ENCODE measurements around the gene CHRNE. TPM values are rescaled to one million over a fixed set of nuclear protein-coding genes. Genes with fewer than 3 reads are reported as not detected.
"Not testable (repeated sequence)": the region's sequence is repeated elsewhere in the genome, so short reads cannot be mapped to it uniquely, and the experiment has no call there.

The CHRNE gene
- total RNA-seq, 1 donor from 2014 or later: 0.27 TPM

DNA sequence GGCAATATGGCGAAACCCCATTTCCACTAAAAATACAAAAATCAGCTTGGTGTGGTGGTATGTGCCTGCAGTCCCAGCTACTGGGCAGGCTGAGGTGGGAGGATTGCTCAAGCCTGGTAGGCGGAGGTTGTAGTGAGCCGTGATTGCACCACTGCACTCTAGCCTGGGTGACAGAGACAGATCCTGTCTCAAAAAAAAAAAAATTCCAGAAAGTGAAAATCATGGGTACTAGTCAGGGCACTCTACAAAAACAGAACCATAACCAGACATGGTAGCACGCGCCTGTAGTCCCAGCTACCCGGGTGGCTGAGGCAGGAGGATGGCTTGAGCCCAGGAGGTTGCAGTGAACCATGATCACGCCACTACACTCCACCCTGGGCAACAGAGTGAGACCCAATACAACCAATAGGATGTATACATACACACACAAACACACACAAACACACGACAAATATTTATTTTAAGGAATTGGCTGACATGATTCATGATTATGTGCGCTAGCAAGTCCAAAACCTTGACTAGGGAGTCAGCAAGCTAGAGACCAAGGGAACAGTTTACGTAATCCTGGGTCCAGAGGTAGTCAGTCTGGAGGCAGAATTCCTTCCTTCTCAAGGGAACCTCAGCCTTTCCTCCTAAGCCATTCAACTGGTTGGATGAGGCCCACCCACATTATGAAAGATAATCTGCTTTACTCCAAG, 17.6 kb upstream of the CHRNE start:
- Mint-ChIP-seq H3K36me3 (no peaks in the 10 kb centered on the region), H3K27me3 (no peaks in the 10 kb centered on the region), H3K27ac (no peak overlapping the region), H3K4me1 (ENCODE audit: unreplicated experiment) (no peaks in the 10 kb centered on the region), H3K4me3 (no peak overlapping the region), H3K9me3 (no peaks in the 10 kb centered on the region)
- no peak for TF ChIP-seq CTCF (conservative IDR thresholded peaks at IDR 0.05)
- DNase-seq (ENCODE audit: extremely low spot score, unreplicated experiment): no peak

- no peak for DNase-seq (ENCODE audit: extremely low spot score, unreplicated experiment)
Observed at GRCh38 chr17:4919511-4920047, 16.7 kb upstream of the CHRNE start.

DNA sequence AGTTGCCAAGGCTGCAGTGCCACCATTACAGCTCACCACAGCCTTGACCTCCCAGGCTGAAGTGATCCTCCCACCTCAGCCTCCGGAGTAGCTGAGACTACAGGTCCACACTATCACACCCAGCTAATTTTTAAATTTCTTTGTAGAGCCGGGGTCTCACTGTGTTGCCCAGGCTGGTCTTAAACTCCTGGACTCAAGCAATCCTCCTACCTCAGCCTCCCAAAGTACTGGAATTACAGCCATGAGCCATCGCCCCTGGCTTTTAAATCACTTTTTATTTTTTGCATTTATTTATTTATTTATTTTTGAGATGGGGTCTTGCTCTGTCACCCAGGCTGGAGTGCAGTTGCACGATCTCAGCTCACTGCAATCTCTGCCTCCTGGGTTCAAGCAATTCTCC, 11.7 kb upstream of the CHRNE start:
- not testable (repeated sequence) for H3K9me3 Mint-ChIP-seq; H3K4me1 Mint-ChIP-seq (ENCODE audit: unreplicated experiment); H3K4me3 Mint-ChIP-seq; H3K27ac Mint-ChIP-seq; H3K27me3 Mint-ChIP-seq; H3K36me3 Mint-ChIP-seq; DNase-seq (ENCODE audit: extremely low spot score, unreplicated experiment)

More at GRCh38 chr17:4919511-4920047, 16.7 kb upstream of the CHRNE start:
- no peaks in the 10 kb centered on the region for H3K27me3 Mint-ChIP-seq
- H3K4me1 Mint-ChIP-seq (ENCODE audit: unreplicated experiment): no peaks in the 10 kb centered on the region
- H3K27ac Mint-ChIP-seq: no peak overlapping the region
- no peaks in the 10 kb centered on the region for H3K9me3 Mint-ChIP-seq
- no peak for TF ChIP-seq CTCF (conservative IDR thresholded peaks at IDR 0.05)
- H3K36me3 Mint-ChIP-seq: no peaks in the 10 kb centered on the region
- H3K4me3 Mint-ChIP-seq: no peak overlapping the region

DNA sequence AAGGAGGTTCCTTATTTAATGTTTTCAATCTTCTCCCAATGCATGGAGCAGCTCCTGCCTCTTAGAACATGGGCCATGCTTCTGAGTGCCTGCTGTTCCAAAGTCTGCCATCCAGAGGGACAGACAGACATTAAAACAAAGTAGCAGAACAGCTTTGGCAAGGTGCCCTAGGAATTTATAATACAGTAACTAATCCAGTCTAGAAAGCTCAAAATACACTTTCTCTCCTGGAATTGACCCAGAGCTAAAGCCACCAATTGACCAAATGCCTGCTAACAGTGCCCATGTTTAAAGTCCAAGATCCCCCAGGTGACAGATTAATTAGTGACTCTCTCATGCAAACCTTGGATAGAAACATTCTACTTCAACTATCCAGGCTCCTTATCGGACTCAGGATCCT, 11.1 kb upstream of the CHRNE start:
- H3K9me3 Mint-ChIP-seq: no peaks in the 10 kb centered on the region
- peak overlapping the region; percentile 18 for H3K27ac Mint-ChIP-seq
- H3K36me3 Mint-ChIP-seq: no peaks in the 10 kb centered on the region
- no peak for TF ChIP-seq CTCF (conservative IDR thresholded peaks at IDR 0.05)
- peaks cover 5% of the 10 kb centered on the region for H3K4me1 Mint-ChIP-seq (ENCODE audit: unreplicated experiment)
- no peaks in the 10 kb centered on the region for H3K27me3 Mint-ChIP-seq
- no peak overlapping the region for H3K4me3 Mint-ChIP-seq
- DNase-seq (ENCODE audit: extremely low spot score, unreplicated experiment): no peak

DNA sequence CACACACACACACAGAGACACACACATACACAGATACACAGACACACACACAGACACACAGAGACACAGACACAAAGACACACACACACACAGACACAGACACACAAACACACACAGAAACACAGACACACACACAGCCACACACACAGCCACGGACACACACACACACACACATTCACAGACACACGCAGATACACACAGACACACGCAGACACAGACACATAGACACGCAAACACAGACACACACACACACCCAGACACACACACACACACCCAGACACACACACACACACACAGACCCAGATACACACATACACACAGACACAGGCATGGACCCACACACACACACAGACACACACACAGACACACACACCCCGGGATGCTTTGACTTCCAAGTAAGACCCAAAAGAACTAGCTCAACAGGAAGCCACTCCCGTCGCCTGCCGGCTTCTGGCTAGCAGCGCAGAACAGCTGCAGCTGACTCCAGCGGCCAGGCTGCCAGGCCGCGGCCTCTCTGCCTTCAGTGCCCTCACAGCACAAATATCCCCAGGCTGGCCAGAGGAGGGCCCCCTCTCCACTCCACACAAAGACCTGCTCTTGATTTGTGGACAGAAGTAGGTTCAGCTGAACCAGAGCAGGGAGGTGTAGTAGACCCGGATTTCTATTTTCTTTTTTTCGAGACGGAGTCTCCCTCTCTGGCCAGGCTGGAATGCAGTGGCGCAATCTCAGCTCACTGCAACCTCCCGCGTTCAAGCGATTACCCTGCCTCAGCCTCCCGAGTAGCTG, 6.0 kb upstream of the CHRNE start:
- Mint-ChIP-seq H3K4me1 (ENCODE audit: unreplicated experiment) (peaks cover 8% of the 10 kb centered on the region), H3K4me3 (no peak overlapping the region), H3K27me3 (peaks cover 4% of the 10 kb centered on the region), H3K9me3 (no peaks in the 10 kb centered on the region), H3K36me3 (no peaks in the 10 kb centered on the region), H3K27ac (no peak overlapping the region)
- peak; percentile 86 for TF ChIP-seq CTCF (conservative IDR thresholded peaks at IDR 0.05)
- peak; percentile 87 for DNase-seq (ENCODE audit: extremely low spot score, unreplicated experiment)

DNA sequence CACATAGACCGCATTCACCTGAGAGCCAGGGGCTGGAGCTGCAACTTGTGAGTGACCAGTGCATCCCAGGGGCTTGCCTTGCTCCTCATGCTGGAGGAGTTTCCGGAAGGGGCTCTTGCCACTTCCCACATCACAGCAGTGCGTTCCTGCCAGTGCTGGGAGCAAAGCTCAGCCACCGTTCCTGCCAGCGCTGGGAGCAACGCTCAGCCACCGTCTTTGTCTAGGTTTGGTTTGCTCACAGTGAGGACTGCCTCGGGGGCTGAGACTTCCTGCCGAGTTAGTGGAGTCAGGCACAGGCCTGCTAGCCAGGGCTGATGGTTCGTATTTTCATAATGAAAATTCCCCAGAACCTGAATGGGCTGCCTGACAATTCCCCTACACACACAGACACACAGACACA, 5.4 kb upstream of the CHRNE start:
- Mint-ChIP-seq H3K36me3 (peaks cover 3% of the 10 kb centered on the region), H3K27me3 (peaks cover 8% of the 10 kb centered on the region), H3K9me3 (no peaks in the 10 kb centered on the region), H3K4me1 (ENCODE audit: unreplicated experiment) (peaks cover 13% of the 10 kb centered on the region), H3K4me3 (no peak overlapping the region), H3K27ac (no peak overlapping the region)
- TF ChIP-seq CTCF (conservative IDR thresholded peaks at IDR 0.05): no peak
- DNase-seq (ENCODE audit: extremely low spot score, unreplicated experiment): peak; percentile 67

DNA sequence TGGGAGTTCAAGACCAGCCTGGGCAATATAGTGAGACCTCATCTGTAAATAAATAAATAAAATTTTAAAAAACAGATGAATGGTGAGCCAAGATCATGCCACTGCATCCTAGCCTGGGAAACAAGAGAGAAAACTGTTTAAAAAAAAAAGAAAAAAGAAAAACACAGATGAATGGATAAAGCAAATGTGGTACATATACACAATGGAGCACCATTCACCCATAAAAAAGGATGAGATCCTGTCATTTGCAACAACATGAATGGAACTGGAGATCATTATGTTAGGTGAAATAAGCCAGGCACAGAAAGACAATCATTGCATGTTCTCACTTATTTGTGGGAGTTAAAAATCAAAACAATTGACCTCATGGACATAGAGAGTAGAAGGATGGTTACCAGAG, 3.7 kb upstream of the CHRNE start:
- H3K4me3 Mint-ChIP-seq; H3K36me3 Mint-ChIP-seq; H3K27me3 Mint-ChIP-seq; DNase-seq (ENCODE audit: extremely low spot score, unreplicated experiment); H3K9me3 Mint-ChIP-seq; H3K27ac Mint-ChIP-seq: not testable (repeated sequence)
- peaks cover 15% of the 10 kb centered on the region for H3K4me1 Mint-ChIP-seq (ENCODE audit: unreplicated experiment)
